ENCODE data around the gene POU2F1.
"Not testable (repeated sequence)": the region's sequence is repeated elsewhere in the genome, so short reads cannot be mapped to it uniquely, and the experiment has no call there.

Gene POU2F1

GRCh38 chr1:167221738-167222610, 1.3 kb downstream of the POU2F1 start:
- peak overlapping the region; percentile 71 for H3K4me3 ChIP-seq (ENCODE audit: low read depth, low read length)
- TF ChIP-seq CTCF (IDR thresholded peaks at IDR 0.05; ENCODE audit: control insufficient read depth, extremely low read depth, insufficient read depth), result no peak
- DNase-seq (ENCODE audit: low read depth), result peak; percentile 59

GRCh38 chr1:167223144-167224103, 2.7 kb downstream of the POU2F1 start:
- no peak overlapping the region for H3K4me3 ChIP-seq (ENCODE audit: low read depth, low read length)
- no peak for TF ChIP-seq CTCF (IDR thresholded peaks at IDR 0.05; ENCODE audit: control insufficient read depth, extremely low read depth, insufficient read depth)
- DNase-seq (ENCODE audit: low read depth), result no peak

DNA sequence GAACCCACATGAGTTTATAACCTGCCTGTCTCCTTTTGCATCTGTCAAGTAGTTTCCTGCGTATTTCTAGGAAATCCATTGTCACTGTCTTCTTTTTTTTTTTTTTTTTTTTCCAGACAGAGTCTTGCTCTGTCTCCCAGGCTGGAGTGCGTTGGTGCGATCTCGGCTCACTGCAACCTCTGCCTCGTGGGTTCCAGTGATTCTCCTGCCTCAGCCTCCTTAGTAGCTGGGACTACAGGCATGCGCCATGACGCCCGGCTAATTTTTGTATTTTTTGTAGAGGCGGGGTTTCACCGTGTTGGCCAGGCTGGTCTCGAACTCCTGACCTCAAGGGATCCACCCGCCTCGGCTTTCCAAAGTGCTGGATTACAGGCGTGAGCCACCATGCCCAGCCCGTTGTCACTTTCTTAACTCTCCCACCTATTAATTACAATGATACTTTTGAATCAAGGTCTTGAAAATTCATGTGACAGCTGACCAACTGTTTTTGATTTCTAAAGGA, 4.1 kb downstream of the POU2F1 start:
- not testable (repeated sequence) for H3K4me3 ChIP-seq (ENCODE audit: low read depth, low read length); DNase-seq (ENCODE audit: low read depth)

- H3K4me3 ChIP-seq (ENCODE audit: low read depth, low read length), result no peak overlapping the region
- no peak for DNase-seq (ENCODE audit: low read depth)
- no peak for TF ChIP-seq CTCF (IDR thresholded peaks at IDR 0.05; ENCODE audit: control insufficient read depth, extremely low read depth, insufficient read depth)
Observed at GRCh38 chr1:167225920-167226319, 5.2 kb downstream of the POU2F1 start.

GRCh38 chr1:167227934-167228378, 7.3 kb downstream of the POU2F1 start:
- H3K4me3 ChIP-seq (ENCODE audit: low read depth, low read length), result no peak overlapping the region
- TF ChIP-seq CTCF (IDR thresholded peaks at IDR 0.05; ENCODE audit: control insufficient read depth, extremely low read depth, insufficient read depth), result no peak
- DNase-seq (ENCODE audit: low read depth), result no peak

- no peak for DNase-seq (ENCODE audit: low read depth)
- H3K4me3 ChIP-seq (ENCODE audit: low read depth, low read length), result no peak overlapping the region
- TF ChIP-seq CTCF (IDR thresholded peaks at IDR 0.05; ENCODE audit: control insufficient read depth, extremely low read depth, insufficient read depth), result no peak
Observed at GRCh38 chr1:167229719-167230385, 9.2 kb downstream of the POU2F1 start.
